ENCODE measurements around the gene CMTR1. TPM values are rescaled to one million over a fixed set of nuclear protein-coding genes. Genes with fewer than 3 reads are reported as not detected.

The CMTR1 gene
- total RNA-seq, 1 experiment from 2014 or later, result 37.7 TPM

- DNase-seq (ENCODE audit: low read depth, low spot score) (no peak), ATAC-seq (no peak)
- no peak overlapping the region for H3K4me3 ChIP-seq (ENCODE audit: low read depth in 2 of 2, low read length in 2 of 2)
- POLR2A ChIA-PET, result no interaction called here
- intact Hi-C loops (cut with micrococcal nuclease; ENCODE audit: unreplicated experiment), result no loop called here
- CTCF ChIA-PET, result no interaction called here
- no peak for TF ChIP-seq CTCF (IDR thresholded peaks at IDR 0.05)
- TF ChIP-seq POLR2AphosphoS5 (IDR thresholded peaks at IDR 0.05; ENCODE audit: low read depth, low read length), result no peak
- TF ChIP-seq SIN3A (IDR thresholded peaks at IDR 0.05; ENCODE audit: borderline replicate concordance, insufficient read depth, low read depth, low read length), result no peak
- no peak for TF ChIP-seq REST (IDR thresholded peaks at IDR 0.05; ENCODE audit: insufficient read depth in 1 of 2, low read depth in 2 of 2, low read length in 1 of 2)
- TF ChIP-seq TCF7L2 (IDR thresholded peaks at IDR 0.05; ENCODE audit: low read depth, low read length), result no peak
- H3K9me3 ChIP-seq (ENCODE audit: control insufficient read depth, insufficient read depth, low read depth, low read length), result no peaks in the 10 kb centered on the region
- H3K4me1 ChIP-seq (ENCODE audit: control insufficient read depth, insufficient read depth, low read length), result no peaks in the 10 kb centered on the region
- H3K27me3 ChIP-seq (ENCODE audit: control insufficient read depth, insufficient read depth, low read length), result no peaks in the 10 kb centered on the region
- H3K36me3 ChIP-seq (ENCODE audit: control insufficient read depth, insufficient read depth, low read length), result peaks cover 4% of the 10 kb centered on the region; the same call in 1 of the 2 replicates
- no TSS peak for BruUV-seq (replicated peaks)
- in situ Hi-C loops (cut with HindIII; ENCODE audit: low pct_unique_long_range_greater_than_20kb, low sequenced_read_pairs), result no loop called here
- no peak overlapping the region for H3K27ac ChIP-seq (ENCODE audit: low read length)
These were observed 19.5 kb downstream of the CMTR1 start for GRCh38 chr6:37452522-37452921.

- Histone ChIP-seq H3K27me3 (ENCODE audit: control insufficient read depth, insufficient read depth, low read length) (no peaks in the 10 kb centered on the region), H3K4me1 (ENCODE audit: control insufficient read depth, insufficient read depth, low read length) (no peaks in the 10 kb centered on the region), H3K27ac (ENCODE audit: low read length) (no peak overlapping the region), H3K9me3 (ENCODE audit: control insufficient read depth, insufficient read depth, low read depth, low read length) (no peaks in the 10 kb centered on the region), H3K36me3 (ENCODE audit: control insufficient read depth, insufficient read depth, low read length) (peaks cover 2% of the 10 kb centered on the region; the same call in 1 of the 2 replicates), H3K4me3 (ENCODE audit: low read depth in 2 of 2, low read length in 2 of 2) (no peak overlapping the region)
- BruUV-seq (replicated peaks), result no TSS peak
- ATAC-seq (no peak), DNase-seq (ENCODE audit: low read depth, low spot score) (no peak)
- intact Hi-C loops (cut with micrococcal nuclease; ENCODE audit: unreplicated experiment), result no loop called here
- ChIA-PET CTCF (no interaction called here), POLR2A (interaction anchor here (0.6 to 0.9 kb wide), 2 partner anchors 11 to 162 kb away, joined by 3 to 4 read pairs; no protein-coding TSS in a partner anchor)
- in situ Hi-C loops (cut with HindIII; ENCODE audit: low pct_unique_long_range_greater_than_20kb, low sequenced_read_pairs), result no loop called here
- TF ChIP-seq CTCF (IDR thresholded peaks at IDR 0.05) (no peak), REST (IDR thresholded peaks at IDR 0.05; ENCODE audit: insufficient read depth in 1 of 2, low read depth in 2 of 2, low read length in 1 of 2) (no peak), TCF7L2 (IDR thresholded peaks at IDR 0.05; ENCODE audit: low read depth, low read length) (no peak), SIN3A (IDR thresholded peaks at IDR 0.05; ENCODE audit: borderline replicate concordance, insufficient read depth, low read depth, low read length) (no peak), POLR2AphosphoS5 (IDR thresholded peaks at IDR 0.05; ENCODE audit: low read depth, low read length) (no peak)
These were observed 21.6 kb downstream of the CMTR1 start for GRCh38 chr6:37454420-37455140.

All from Panc1 (cell line).